Ishikawa (cell line): ENCODE data around the gene DOK7.

Experiments
- CEBPB ChIP-seq: IDR thresholded peaks from 2 replicates; pipeline ENCODE4 v1.6.1; 2012
- CREB1 ChIP-seq: IDR thresholded peaks from 2 replicates; pipeline ENCODE4 v1.6.1; 2012; ENCODE audit warnings: low read depth
- EGR1 ChIP-seq: IDR thresholded peaks from 2 replicates; pipeline ENCODE4 v1.6.1; 2012
- EP300 ChIP-seq: IDR thresholded peaks from 2 replicates; pipeline ENCODE4 v1.6.1; 2012; ENCODE audit warnings: borderline replicate concordance
- FOXM1 ChIP-seq: IDR thresholded peaks from 2 replicates; pipeline ENCODE4 v1.6.1; 2012; ENCODE audit warnings: low read depth, borderline replicate concordance
- MAX ChIP-seq: IDR thresholded peaks from 2 replicates; pipeline ENCODE4 v1.6.1; 2012
- NFIC ChIP-seq: IDR thresholded peaks from 2 replicates; pipeline ENCODE4 v1.6.1; 2012
- RAD21 ChIP-seq: IDR thresholded peaks from 2 replicates; pipeline ENCODE4 v1.6.1; 2012; ENCODE audit warnings: low read depth
- REST ChIP-seq: IDR thresholded peaks from 2 replicates; pipeline ENCODE4 v1.6.1; 2012; ENCODE audit warnings: low read depth, mild to moderate bottlenecking
- TAF1 ChIP-seq: IDR thresholded peaks from 2 replicates; pipeline ENCODE4 v1.6.1; 2012; ENCODE audit warnings: low read depth, mild to moderate bottlenecking
- TCF12 ChIP-seq: IDR thresholded peaks from 2 replicates; pipeline ENCODE4 v1.6.1; 2012; ENCODE audit warnings: low read depth
- TEAD4 ChIP-seq: IDR thresholded peaks from 2 replicates; pipeline ENCODE4 v1.6.1; 2012
- USF1 ChIP-seq: IDR thresholded peaks from 2 replicates; pipeline ENCODE4 v1.6.1; 2012
- YY1 ChIP-seq: IDR thresholded peaks from 2 replicates; pipeline ENCODE4 v1.6.1; 2012; ENCODE audit warnings: low read depth
- ZBTB7A ChIP-seq: IDR thresholded peaks from 2 replicates; pipeline ENCODE4 v1.6.1; 2012; ENCODE audit warnings: low read depth

Gene DOK7

GRCh38 chr4:3522651-3523050 lies 59.5 kb downstream of the DOK7 start:
- TF ChIP-seq FOXM1 (no peak), EGR1 (no peak), CREB1 (no peak), ZBTB7A (no peak), MAX (no peak), RAD21 (no peak), NFIC (no peak), TEAD4 (no peak), YY1 (no peak), CEBPB (no peak), TAF1 (no peak), REST (no peak), TCF12 (no peak), USF1 (no peak), EP300 (no peak)

GRCh38 chr4:3523146-3523627 lies 60.1 kb downstream of the DOK7 start:
- no peak for TF ChIP-seq YY1
- TF ChIP-seq TEAD4 = no peak
- TF ChIP-seq NFIC = no peak
- TF ChIP-seq ZBTB7A = no peak
- TF ChIP-seq RAD21 = no peak
- no peak for TF ChIP-seq CREB1
- no peak for TF ChIP-seq EGR1
- TF ChIP-seq USF1 = no peak
- no peak for TF ChIP-seq TCF12
- TF ChIP-seq EP300 = no peak
- TF ChIP-seq CEBPB = no peak
- no peak for TF ChIP-seq TAF1
- TF ChIP-seq MAX = no peak
- TF ChIP-seq FOXM1 = no peak
- TF ChIP-seq REST = no peak

GRCh38 chr4:3523628-3524221 lies 60.6 kb downstream of the DOK7 start:
- no peak for TF ChIP-seq TEAD4
- no peak for TF ChIP-seq NFIC
- no peak for TF ChIP-seq REST
- TF ChIP-seq EGR1 = no peak
- no peak for TF ChIP-seq YY1
- no peak for TF ChIP-seq CREB1
- TF ChIP-seq USF1 = no peak

GRCh38 chr4:3524349-3524748 lies 61.2 kb downstream of the DOK7 start:
- TF ChIP-seq ZBTB7A = no peak
- no peak for TF ChIP-seq NFIC
- no peak for TF ChIP-seq YY1
- no peak for TF ChIP-seq CREB1
- TF ChIP-seq MAX = no peak
- TF ChIP-seq USF1 = no peak
- no peak for TF ChIP-seq EP300
- TF ChIP-seq EGR1 = no peak
- TF ChIP-seq RAD21 = no peak
